ENCODE measurements around the gene PIAS3. TPM values are rescaled to one million over a fixed set of nuclear protein-coding genes. Genes with fewer than 3 reads are reported as not detected.
A peak's percentile ranks its signal among the peaks of the same experiment; 100 is the strongest.

PIAS3 gene
- total RNA-seq, 1 donor from 2014 or later, result 58.5 TPM

- Mint-ChIP-seq H3K36me3 (ENCODE audit: low read depth) (peaks cover 28% of the 10 kb centered on the region), H3K4me1 (ENCODE audit: low read depth) (peaks cover 6% of the 10 kb centered on the region), H3K9me3 (ENCODE audit: low read depth) (no peaks in the 10 kb centered on the region), H3K27ac (ENCODE audit: unreplicated experiment) (no peak overlapping the region), H3K27me3 (ENCODE audit: low read depth) (no peaks in the 10 kb centered on the region), H3K4me3 (ENCODE audit: unreplicated experiment) (no peak overlapping the region)
- DNase-seq (ENCODE audit: low spot score), result no peak
- no peak for TF ChIP-seq CTCF (IDR thresholded peaks at IDR 0.05)
Observed at GRCh38 chr1:145897969-145898368, 39.1 kb upstream of the PIAS3 start.

- Mint-ChIP-seq H3K27me3 (ENCODE audit: low read depth) (no peaks in the 10 kb centered on the region), H3K4me1 (ENCODE audit: low read depth) (peaks cover 30% of the 10 kb centered on the region), H3K36me3 (ENCODE audit: low read depth) (peaks cover 18% of the 10 kb centered on the region), H3K4me3 (ENCODE audit: unreplicated experiment) (no peak overlapping the region), H3K27ac (ENCODE audit: unreplicated experiment) (no peak overlapping the region), H3K9me3 (ENCODE audit: low read depth) (no peaks in the 10 kb centered on the region)
- no peak for TF ChIP-seq CTCF (IDR thresholded peaks at IDR 0.05)
- no peak for DNase-seq (ENCODE audit: low spot score)
Observed at GRCh38 chr1:145895471-145895870, 36.6 kb upstream of the PIAS3 start.

DNA sequence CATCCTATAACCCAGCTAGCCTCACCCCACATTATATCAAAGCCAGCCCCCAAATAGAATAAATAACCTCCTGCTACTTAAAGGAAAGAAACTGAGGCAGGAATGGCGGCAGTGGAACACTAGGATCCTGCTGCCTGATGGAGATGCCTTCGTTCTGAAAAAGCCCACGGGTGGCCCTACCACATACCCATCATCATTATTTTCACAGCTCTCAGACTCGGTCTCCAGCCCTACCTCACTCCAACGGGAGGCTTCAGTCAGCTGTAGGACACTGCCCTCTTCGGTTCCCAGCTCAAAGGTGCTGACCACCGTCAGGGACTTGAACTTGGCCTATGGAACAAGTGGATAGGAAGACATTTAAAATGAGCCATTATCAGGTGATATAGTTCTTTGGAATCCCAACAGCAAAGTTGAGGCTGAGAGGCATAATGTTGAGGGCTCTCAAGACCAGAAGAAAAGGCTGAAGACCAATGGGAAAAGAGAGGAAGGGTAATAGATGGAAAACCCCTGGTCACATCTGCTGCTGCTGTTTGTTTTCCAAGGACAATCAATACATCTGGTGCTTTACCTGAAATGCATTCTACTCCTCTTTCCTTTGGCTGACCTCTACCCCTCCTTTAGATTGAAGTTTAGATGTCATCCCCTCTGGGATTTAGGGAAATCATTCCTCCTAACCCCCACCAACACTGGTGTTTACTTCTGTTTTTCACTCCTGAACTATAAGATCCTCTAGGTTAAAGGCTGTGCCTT lies 34.6 kb upstream of the PIAS3 start:
- H3K4me1 Mint-ChIP-seq (ENCODE audit: low read depth), result peaks cover 36% of the 10 kb centered on the region
- no peak for DNase-seq (ENCODE audit: low spot score)
- no peak overlapping the region for H3K4me3 Mint-ChIP-seq (ENCODE audit: unreplicated experiment)
- H3K27me3 Mint-ChIP-seq (ENCODE audit: low read depth), result no peaks in the 10 kb centered on the region
- H3K9me3 Mint-ChIP-seq (ENCODE audit: low read depth), result no peaks in the 10 kb centered on the region
- peak overlapping the region; percentile 96 for H3K27ac Mint-ChIP-seq (ENCODE audit: unreplicated experiment)
- TF ChIP-seq CTCF (IDR thresholded peaks at IDR 0.05), result no peak
- H3K36me3 Mint-ChIP-seq (ENCODE audit: low read depth), result peaks cover 11% of the 10 kb centered on the region

- no peak for TF ChIP-seq CTCF (IDR thresholded peaks at IDR 0.05)
- H3K4me1 Mint-ChIP-seq (ENCODE audit: low read depth), result peaks cover 40% of the 10 kb centered on the region
- no peaks in the 10 kb centered on the region for H3K9me3 Mint-ChIP-seq (ENCODE audit: low read depth)
- peak overlapping the region; percentile 96 for H3K27ac Mint-ChIP-seq (ENCODE audit: unreplicated experiment)
- H3K36me3 Mint-ChIP-seq (ENCODE audit: low read depth), result peaks cover 7% of the 10 kb centered on the region
- no peaks in the 10 kb centered on the region for H3K27me3 Mint-ChIP-seq (ENCODE audit: low read depth)
- H3K4me3 Mint-ChIP-seq (ENCODE audit: unreplicated experiment), result peak overlapping the region; percentile 42
- no peak for DNase-seq (ENCODE audit: low spot score)
Observed at GRCh38 chr1:145892486-145893087, 33.7 kb upstream of the PIAS3 start.

DNA sequence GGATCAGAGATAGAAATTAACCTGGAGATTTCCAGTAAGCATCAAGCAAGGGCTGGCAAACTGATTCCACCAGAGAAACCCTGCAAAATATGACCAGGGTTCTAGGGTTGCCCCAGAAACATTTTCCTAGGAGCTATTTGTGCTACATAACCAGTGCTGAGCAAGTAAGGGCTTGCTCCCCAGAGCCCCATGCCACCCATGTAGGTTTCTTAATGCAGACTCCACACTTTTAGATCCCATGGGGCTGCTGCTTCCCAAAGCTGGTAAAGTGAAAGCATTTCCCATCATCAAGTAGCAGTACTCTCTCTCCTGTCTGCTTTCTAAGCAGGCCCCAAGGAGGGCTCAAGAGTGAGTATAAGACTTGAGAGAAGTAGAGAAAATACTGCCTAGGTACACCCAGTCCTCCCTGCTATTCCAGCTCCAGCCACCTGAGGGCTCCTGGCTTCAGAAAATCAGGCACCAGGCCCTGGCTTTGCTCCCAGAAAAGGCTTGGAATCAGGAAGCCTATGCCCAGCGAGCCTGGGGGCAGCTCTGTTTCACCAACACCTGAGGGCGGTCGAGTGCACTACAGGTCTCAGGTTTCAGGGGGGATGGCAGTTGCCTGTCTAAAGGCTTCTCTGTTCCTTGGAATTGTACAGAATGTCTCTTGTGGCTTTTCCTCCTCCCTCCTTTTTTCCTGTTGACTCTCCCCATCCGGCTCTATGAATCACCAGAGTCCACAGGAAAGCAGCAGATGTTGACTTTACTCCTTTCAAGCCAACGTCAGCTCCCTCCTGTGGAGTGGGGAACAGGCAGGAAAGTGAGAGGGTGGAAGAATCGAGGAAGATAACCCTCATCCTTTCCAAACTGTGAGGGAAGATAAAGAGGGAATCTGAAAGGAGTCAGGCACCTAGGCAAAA lies 33.0 kb upstream of the PIAS3 start:
- peak; percentile 96 for TF ChIP-seq CTCF (IDR thresholded peaks at IDR 0.05)
- H3K27me3 Mint-ChIP-seq (ENCODE audit: low read depth), result no peaks in the 10 kb centered on the region
- H3K4me1 Mint-ChIP-seq (ENCODE audit: low read depth), result peaks cover 44% of the 10 kb centered on the region
- H3K36me3 Mint-ChIP-seq (ENCODE audit: low read depth), result peaks cover 5% of the 10 kb centered on the region
- H3K9me3 Mint-ChIP-seq (ENCODE audit: low read depth), result no peaks in the 10 kb centered on the region
- H3K4me3 Mint-ChIP-seq (ENCODE audit: unreplicated experiment), result peak overlapping the region; percentile 42
- H3K27ac Mint-ChIP-seq (ENCODE audit: unreplicated experiment), result peak overlapping the region; percentile 96
- DNase-seq (ENCODE audit: low spot score), result peak; percentile 98
